C4-2B (cell line): Measurements from ENCODE around the gene WWC1.

Experiments used
- CTCF ChIP-seq: fragments of 450-650 bp; conservative IDR thresholded peaks from 2 replicates; pipeline ENCODE4 v1.5.1; 2017; ENCODE audit warnings: mild to moderate bottlenecking
- ZFX ChIP-seq: fragments of 450-650 bp; IDR thresholded peaks from 2 replicates; pipeline ENCODE4 v1.6.1; 2017

DNA sequence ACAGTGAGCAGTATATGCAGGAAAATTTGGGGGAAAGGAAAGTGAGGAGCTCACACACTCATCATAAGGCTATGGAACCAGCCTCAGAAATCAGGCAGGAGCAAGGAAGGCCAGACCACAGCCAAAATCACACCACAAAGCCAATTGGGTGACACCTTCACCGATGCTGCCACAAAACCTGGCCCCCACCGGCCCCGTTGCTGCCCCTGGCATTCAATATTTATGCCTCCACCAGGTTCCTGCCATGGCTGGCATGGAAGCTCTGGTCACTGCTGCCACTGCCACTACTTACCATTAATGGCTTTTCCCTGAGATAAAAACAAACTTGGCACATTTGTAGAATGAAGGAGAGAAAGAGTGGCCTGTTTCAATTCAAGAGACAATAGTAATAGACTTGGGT lies 166.1 kb downstream of the WWC1 start:
- TF ChIP-seq CTCF (no peak), ZFX (no peak)
